ENCODE data around the gene ROR1.

DNA sequence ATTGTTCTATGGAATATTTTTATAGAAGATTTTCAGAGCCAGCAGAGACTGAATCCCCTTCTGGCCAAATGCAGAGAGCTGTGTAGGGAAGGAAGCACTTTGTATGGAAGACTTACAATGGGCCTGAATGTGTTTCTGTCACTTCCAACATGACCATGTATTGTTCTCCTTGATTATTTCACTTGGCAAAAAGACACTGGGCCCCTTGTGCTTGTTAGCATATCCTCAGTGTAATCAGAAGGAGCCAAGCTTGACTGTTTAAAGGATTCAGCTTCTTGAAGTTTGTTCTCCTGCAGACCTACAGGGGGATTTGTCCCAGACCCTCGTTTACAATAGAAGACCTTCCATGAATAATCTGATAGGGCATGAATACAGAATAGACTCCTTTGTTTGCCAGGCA, 381.5 kb downstream of the ROR1 start:
- no peak for TF ChIP-seq POLR2A (IDR thresholded peaks at IDR 0.05)
- TF ChIP-seq EP300 (IDR thresholded peaks at IDR 0.05) = no peak
- TF ChIP-seq CTCF (IDR thresholded peaks at IDR 0.05) = no peak
